ENCODE measurements around the gene UTP3. TPM values are rescaled to one million over a fixed set of nuclear protein-coding genes. Genes with fewer than 3 reads are reported as not detected.

Gene UTP3
- total and polyA plus RNA-seq, 4 experiments from 2014 or later: 4.7 to 45.3 (median 30.2) TPM

DNA sequence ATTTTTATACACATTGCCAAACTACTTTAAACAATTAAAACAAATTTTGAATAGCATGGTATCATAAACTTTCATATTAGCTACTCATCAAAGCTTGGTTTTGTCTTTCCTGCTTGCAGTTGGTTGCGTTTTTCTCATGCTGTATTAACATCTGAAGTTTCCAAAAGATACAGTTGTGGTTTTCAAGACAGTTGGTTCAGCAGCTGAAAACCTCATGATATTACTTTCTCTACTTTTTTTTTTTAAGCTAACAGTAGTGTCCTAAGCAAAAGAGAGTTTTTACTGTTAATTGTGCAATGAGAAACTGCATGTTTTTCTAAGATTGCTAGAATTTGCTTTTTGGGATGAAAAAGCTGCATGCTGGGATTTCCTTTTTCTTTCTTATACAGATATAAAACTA lies 48.7 kb downstream of the UTP3 start:
- no peaks in the 10 kb centered on the region for H3K9me3 Mint-ChIP-seq
- intact Hi-C loops (cut with micrococcal nuclease): loop anchor here (1.0 to 2.0 kb wide), 2 partner anchors 16 to 136 kb away; no protein-coding TSS in a partner anchor

DNA sequence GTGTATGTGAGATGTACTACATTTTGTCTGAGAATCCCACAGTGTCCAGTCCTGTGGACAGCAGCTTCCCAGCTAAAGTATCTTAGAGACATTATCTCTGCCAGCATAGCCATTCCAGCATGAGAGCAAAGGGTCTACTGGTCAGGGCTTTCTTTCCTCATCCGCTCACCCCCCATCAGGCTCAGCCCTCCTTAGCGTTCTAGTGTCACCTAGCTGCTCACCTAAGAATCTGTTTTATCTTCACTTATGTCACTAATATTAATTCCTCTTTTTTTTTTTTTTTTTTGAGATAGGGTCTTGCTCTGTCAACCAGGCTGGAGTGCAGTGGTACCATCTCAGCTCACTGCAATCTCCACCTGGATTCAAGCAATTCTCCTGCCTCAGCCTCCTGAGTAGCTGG lies 49.1 kb downstream of the UTP3 start:
- Histone ChIP-seq H3K4me3 (ENCODE audit: low read length in 2 of 2) (no peak overlapping the region), H3K4me1 (ENCODE audit: insufficient read depth, low read length) (peaks cover 49% of the 10 kb centered on the region), H3K9me3 (ENCODE audit: control insufficient read depth in 1 of 2, low read length in 2 of 2) (no peaks in the 10 kb centered on the region), H3K36me3 (ENCODE audit: insufficient read depth, low read length) (no peaks in the 10 kb centered on the region), H3K27ac (ENCODE audit: low read depth, low read length) (no peak overlapping the region), H3K27me3 (ENCODE audit: insufficient read depth, low read length) (no peaks in the 10 kb centered on the region)
- no peaks in the 10 kb centered on the region for H3K9me3 Mint-ChIP-seq
- no peaks in the 10 kb centered on the region for H3K27me3 Mint-ChIP-seq
- peak overlapping the region in 7 of 8 donors; percentile 36 to 88 (median 68) for H3K4me3 Mint-ChIP-seq
- H3K27ac Mint-ChIP-seq: peak overlapping the region in 6 of 7 donors; percentile 23 to 90 (median 70)
- ChIA-PET POLR2A (ENCODE audit: partially characterized antibody) (interaction anchor here (0.9 to 6.5 kb wide), 5 partner anchors 9 to 165 kb away, joined by 4 to 135 read pairs (median 15); partner anchors contain the start of genes GRSF1 and MOB1B), CTCF (ENCODE audit: partially characterized antibody) (interaction anchor here (0.8 to 6.7 kb wide), 13 partner anchors 14 to 272 kb away, joined by 3 to 127 read pairs (median 11); partner anchors contain the start of genes GRSF1, MOB1B, RUFY3 and UTP3)
- no peak for DNase-seq
- intact Hi-C loops (cut with micrococcal nuclease): loop anchor here (1.0 to 2.0 kb wide), 2 partner anchors 15 to 136 kb away; no protein-coding TSS in a partner anchor
- no peaks in the 10 kb centered on the region for H3K36me3 Mint-ChIP-seq
- peaks cover 30 to 48% (median 40%) of the 10 kb centered on the region in 4 donors for H3K4me1 Mint-ChIP-seq

More for the DNA sequence above, 48.7 kb downstream of the UTP3 start:
- Histone ChIP-seq H3K4me3 (ENCODE audit: low read length in 2 of 2) (no peak overlapping the region), H3K9me3 (ENCODE audit: control insufficient read depth in 1 of 2, low read length in 2 of 2) (no peaks in the 10 kb centered on the region), H3K27ac (ENCODE audit: low read depth, low read length) (no peak overlapping the region), H3K36me3 (ENCODE audit: insufficient read depth, low read length) (no peaks in the 10 kb centered on the region), H3K27me3 (ENCODE audit: insufficient read depth, low read length) (no peaks in the 10 kb centered on the region), H3K4me1 (ENCODE audit: insufficient read depth, low read length) (peaks cover 49% of the 10 kb centered on the region)
- Mint-ChIP-seq H3K27ac (peak overlapping the region in 6 of 7 donors; percentile 23 to 79 (median 60)), H3K4me1 (peaks cover 31 to 50% (median 42%) of the 10 kb centered on the region in 4 donors), H3K36me3 (no peaks in the 10 kb centered on the region), H3K4me3 (peak overlapping the region in 7 of 8 donors; percentile 36 to 88 (median 69)), H3K27me3 (no peaks in the 10 kb centered on the region)
- DNase-seq: peak in 4 of 5 donors; percentile 24 to 42 (median 36)
- ChIA-PET POLR2A (ENCODE audit: partially characterized antibody) (interaction anchor here (0.9 to 6.5 kb wide), 5 partner anchors 9 to 165 kb away, joined by 4 to 135 read pairs (median 15); partner anchors contain the start of genes GRSF1 and MOB1B), CTCF (ENCODE audit: partially characterized antibody) (interaction anchor here (0.8 to 6.7 kb wide), 15 partner anchors 9 to 273 kb away, joined by 3 to 127 read pairs (median 10); partner anchors contain the start of genes GRSF1, MOB1B, RUFY3 and UTP3)

DNA sequence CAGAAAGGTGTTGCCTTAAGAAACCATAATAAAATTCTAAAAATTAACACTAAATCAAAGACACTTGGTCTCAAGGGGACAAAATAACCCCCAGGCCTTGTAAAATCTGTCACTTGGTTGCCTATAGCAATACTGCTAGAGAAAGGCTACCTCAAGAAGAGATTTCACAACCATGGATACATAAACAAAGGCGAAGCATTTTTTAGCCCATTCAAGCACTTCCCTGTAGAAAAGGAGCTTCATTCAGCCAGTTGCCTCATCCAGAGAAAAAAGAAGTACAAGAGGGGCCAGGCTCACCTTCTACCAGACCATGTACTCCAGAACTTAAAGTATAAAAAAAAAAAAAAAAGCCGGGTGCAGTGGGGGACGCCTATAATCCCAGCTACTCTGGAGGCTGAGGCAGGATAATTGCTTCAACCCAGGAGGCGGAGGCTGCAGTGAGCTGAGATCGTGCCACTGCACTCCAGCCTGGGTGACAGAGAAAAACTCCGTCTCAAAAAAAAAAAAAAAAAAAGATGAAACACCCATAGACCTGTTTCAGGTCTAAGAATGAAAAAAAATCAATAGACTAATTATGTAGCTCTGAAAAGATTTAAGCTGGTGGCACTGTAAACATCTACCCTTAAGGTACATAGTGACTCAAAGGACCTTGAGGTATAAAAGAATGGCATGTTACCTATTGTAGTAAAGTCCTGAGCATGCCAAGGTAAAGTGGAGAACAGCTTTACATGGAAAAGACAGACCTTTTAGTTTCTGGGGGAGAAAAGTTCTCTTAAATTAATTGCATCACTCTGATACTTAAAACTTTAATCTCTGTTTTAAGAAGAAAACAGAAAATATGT lies 51.4 kb downstream of the UTP3 start:
- no peak overlapping the region for H3K27ac Mint-ChIP-seq
- ChIA-PET POLR2A (ENCODE audit: partially characterized antibody) (interaction anchor here (1.0 to 1.2 kb wide), 2 partner anchors 34 to 100 kb away, joined by 3 read pairs; partner anchors contain the start of gene GRSF1), CTCF (ENCODE audit: partially characterized antibody) (interaction anchor here (0.9 to 6.7 kb wide), 5 partner anchors 11 to 97 kb away, joined by 3 to 127 read pairs (median 3); no protein-coding TSS in a partner anchor)
- DNase-seq: no peak
- H3K27me3 Mint-ChIP-seq: no peaks in the 10 kb centered on the region
- H3K27me3 ChIP-seq (ENCODE audit: insufficient read depth, low read length): no peaks in the 10 kb centered on the region
- H3K36me3 ChIP-seq (ENCODE audit: insufficient read depth, low read length): no peaks in the 10 kb centered on the region
- intact Hi-C loops (cut with micrococcal nuclease): no loop called here
- H3K36me3 Mint-ChIP-seq: no peaks in the 10 kb centered on the region
- H3K9me3 Mint-ChIP-seq: no peaks in the 10 kb centered on the region
- H3K4me3 ChIP-seq (ENCODE audit: low read length in 2 of 2): no peak overlapping the region
- no peak overlapping the region for H3K27ac ChIP-seq (ENCODE audit: low read depth, low read length)
- no peaks in the 10 kb centered on the region for H3K9me3 ChIP-seq (ENCODE audit: control insufficient read depth in 1 of 2, low read length in 2 of 2)
- peaks cover 18 to 32% (median 25%) of the 10 kb centered on the region in 4 donors for H3K4me1 Mint-ChIP-seq
- H3K4me1 ChIP-seq (ENCODE audit: insufficient read depth, low read length): peaks cover 33% of the 10 kb centered on the region
- no peak overlapping the region for H3K4me3 Mint-ChIP-seq

Other genes starting within 250 kb of the UTP3 start
- not detected for gene MUC7, start 216.3 kb upstream of the UTP3 start, total RNA-seq
- gene MUC7, start 216.3 kb upstream of the UTP3 start, polyA plus RNA-seq: not detected
- not detected for gene AMTN, start 170.0 kb upstream of the UTP3 start, total RNA-seq
- gene AMTN, start 170.0 kb upstream of the UTP3 start, polyA plus RNA-seq: not detected
- not detected for gene AMBN, start 96.3 kb upstream of the UTP3 start, total RNA-seq
- gene AMBN, start 96.3 kb upstream of the UTP3 start, polyA plus RNA-seq: not detected
- gene ENAM, start 59.8 kb upstream of the UTP3 start, total RNA-seq: not detected
- gene ENAM, start 59.8 kb upstream of the UTP3 start, polyA plus RNA-seq: not detected
- gene JCHAIN, start 22.0 kb upstream of the UTP3 start, total RNA-seq: not detected
- 10 to 100 TPM in 1 of 2 donors, 1 to 10 TPM in 1; 1.3 to 51.8 TPM for gene JCHAIN, start 22.0 kb upstream of the UTP3 start, polyA plus RNA-seq
- gene RUFY3, start 33.4 kb downstream of the UTP3 start, total RNA-seq: 10 to 100 TPM; 36.2 TPM
- 1 to 10 TPM; 3.3 to 9.2 TPM for gene RUFY3, start 33.4 kb downstream of the UTP3 start, polyA plus RNA-seq
- 10 to 100 TPM; 47.0 to 54.3 TPM for gene GRSF1, start 151.4 kb downstream of the UTP3 start, total RNA-seq
- gene GRSF1, start 151.4 kb downstream of the UTP3 start, polyA plus RNA-seq: 10 to 100 TPM; 74.3 to 96.0 TPM
- gene MOB1B, start 213.8 kb downstream of the UTP3 start, total RNA-seq: 10 to 100 TPM; 10.2 to 10.8 TPM
- 1 to 10 TPM in 1 of 2 donors, under 1 TPM in 1; 0.58 to 1.7 TPM for gene MOB1B, start 213.8 kb downstream of the UTP3 start, polyA plus RNA-seq

Measured in CD4-positive, alpha-beta memory T cell (primary cell).